GM06990 (cell line): ENCODE data around the gene DNAH10.

ENCODE experiments used
- DNase-seq: peaks from one replicate; pipeline ENCODE4 v3.0.0-alpha.2; 2011; ENCODE audit not compliant: insufficient read length; ENCODE audit errors: extremely low read depth
- H3K27me3 ChIP-seq: replicated peaks from 2 replicates; pipeline ENCODE4 v1.6.0; 2011; ENCODE audit warnings: low read length; ENCODE audit not compliant: control insufficient read depth, insufficient read depth
- H3K36me3 ChIP-seq: 2 replicates; pipeline ENCODE4 v1.5.1; 2011; ENCODE audit warnings: low read length; ENCODE audit not compliant: control insufficient read depth, insufficient read depth
- H3K4me3 ChIP-seq: replicated peaks from 2 replicates; pipeline ENCODE4 v1.5.1; 2011; ENCODE audit warnings: low read depth, mild to moderate bottlenecking, control low read depth, low read length
- TF ChIP-seq, protein P1 (sequence below): IDR thresholded peaks from 2 replicates; pipeline ENCODE4 v1.5.1; 2011; ENCODE audit warnings: low read length, control low read depth, mild to moderate bottlenecking, inconsistent platforms; ENCODE audit not compliant: insufficient read depth, poor library complexity, severe bottlenecking

DNAH10 gene

DNA sequence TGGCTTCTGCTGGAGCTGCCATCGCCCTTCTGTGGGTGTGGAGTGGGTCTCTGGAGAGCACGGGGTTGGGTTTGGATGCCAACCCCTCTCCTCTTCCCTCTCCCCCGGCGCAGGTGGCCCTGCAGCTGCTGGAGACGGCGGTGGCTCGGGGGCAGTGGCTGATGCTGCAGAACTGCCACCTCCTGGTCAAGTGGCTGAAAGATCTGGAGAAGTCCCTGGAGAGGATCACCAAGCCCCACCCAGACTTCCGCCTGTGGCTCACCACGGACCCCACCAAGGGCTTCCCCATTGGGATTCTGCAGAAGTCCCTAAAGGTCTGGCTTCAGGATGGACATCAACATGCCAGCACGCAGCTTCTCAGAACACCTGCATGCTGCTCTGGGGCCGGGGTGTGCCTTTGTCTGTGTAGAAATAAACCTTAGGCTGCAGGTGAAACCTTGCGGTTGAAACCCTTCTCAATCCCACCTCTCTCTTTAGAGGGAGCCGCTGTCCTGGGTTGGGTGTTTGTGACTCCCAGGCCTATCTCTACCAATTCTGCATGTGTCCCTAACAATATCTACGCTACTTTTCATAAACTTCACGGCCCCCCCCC lies 166.3 kb downstream of the DNAH10 start:
- H3K27me3 ChIP-seq = no peaks in the 10 kb centered on the region; the same call in 1 of the 2 replicates
- TF ChIP-seq, protein P1, sequence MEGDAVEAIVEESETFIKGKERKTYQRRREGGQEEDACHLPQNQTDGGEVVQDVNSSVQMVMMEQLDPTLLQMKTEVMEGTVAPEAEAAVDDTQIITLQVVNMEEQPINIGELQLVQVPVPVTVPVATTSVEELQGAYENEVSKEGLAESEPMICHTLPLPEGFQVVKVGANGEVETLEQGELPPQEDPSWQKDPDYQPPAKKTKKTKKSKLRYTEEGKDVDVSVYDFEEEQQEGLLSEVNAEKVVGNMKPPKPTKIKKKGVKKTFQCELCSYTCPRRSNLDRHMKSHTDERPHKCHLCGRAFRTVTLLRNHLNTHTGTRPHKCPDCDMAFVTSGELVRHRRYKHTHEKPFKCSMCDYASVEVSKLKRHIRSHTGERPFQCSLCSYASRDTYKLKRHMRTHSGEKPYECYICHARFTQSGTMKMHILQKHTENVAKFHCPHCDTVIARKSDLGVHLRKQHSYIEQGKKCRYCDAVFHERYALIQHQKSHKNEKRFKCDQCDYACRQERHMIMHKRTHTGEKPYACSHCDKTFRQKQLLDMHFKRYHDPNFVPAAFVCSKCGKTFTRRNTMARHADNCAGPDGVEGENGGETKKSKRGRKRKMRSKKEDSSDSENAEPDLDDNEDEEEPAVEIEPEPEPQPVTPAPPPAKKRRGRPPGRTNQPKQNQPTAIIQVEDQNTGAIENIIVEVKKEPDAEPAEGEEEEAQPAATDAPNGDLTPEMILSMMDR = no peak
- no peak overlapping the region for H3K4me3 ChIP-seq
- H3K36me3 ChIP-seq = no peaks in the 10 kb centered on the region
- no peak for DNase-seq

DNA sequence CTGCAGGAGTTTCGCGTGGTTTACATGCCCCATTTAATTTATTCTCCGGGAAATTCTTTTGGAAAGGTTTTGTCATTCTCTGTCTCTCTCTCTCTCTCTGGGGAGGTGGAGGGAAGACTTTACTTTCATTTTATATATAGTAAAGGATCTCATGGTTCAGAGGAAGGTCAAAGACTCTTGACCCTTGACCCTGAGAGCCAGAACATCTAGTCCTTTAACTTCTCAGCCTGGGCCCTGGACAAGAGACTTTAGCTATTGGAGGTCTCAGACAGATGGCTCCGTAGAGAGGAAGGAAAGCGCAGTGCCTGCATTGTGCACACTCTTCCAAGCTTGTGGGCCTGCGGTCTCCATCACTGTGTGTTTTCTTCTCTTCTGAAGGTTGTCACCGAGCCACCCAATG lies 166.8 kb downstream of the DNAH10 start:
- DNase-seq = no peak
- H3K27me3 ChIP-seq = no peaks in the 10 kb centered on the region; the same call in 1 of the 2 replicates
- H3K36me3 ChIP-seq = no peaks in the 10 kb centered on the region
- H3K4me3 ChIP-seq = no peak overlapping the region
- TF ChIP-seq, protein P1 = no peak

DNA sequence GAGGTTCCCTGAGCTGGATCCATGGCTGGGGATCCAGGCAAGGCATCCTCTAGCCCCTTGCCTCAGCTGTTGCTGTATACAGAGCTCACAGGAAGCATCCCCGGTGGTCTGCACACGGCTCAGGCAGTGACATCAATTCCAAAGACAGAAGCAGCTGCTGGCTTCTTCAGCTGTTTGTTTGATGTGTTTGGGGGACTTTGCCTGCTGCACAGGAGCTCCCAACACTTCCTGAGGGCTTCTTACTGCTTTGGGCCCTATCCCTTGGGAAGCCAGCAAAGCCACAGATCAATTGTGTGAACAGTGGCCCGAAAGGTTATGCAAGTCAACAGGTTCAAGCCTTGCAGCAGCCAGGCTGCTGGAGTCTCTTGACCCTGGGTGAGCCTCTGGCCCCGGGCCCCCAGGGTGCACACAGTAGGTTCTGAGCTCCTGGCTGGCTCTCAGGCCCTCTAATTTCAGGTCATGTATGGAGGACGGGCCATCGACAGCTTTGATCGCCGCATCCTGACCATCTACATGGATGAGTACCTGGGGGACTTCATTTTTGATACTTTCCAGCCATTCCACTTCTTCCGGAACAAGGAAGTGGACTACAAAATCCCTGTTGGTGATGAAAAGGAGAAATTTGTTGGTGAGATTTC lies 168.0 kb downstream of the DNAH10 start:
- Histone ChIP-seq H3K4me3 (no peak overlapping the region), H3K36me3 (no peaks in the 10 kb centered on the region), H3K27me3 (no peaks in the 10 kb centered on the region)
- TF ChIP-seq, protein P1 = no peak
- no peak for DNase-seq

DNA sequence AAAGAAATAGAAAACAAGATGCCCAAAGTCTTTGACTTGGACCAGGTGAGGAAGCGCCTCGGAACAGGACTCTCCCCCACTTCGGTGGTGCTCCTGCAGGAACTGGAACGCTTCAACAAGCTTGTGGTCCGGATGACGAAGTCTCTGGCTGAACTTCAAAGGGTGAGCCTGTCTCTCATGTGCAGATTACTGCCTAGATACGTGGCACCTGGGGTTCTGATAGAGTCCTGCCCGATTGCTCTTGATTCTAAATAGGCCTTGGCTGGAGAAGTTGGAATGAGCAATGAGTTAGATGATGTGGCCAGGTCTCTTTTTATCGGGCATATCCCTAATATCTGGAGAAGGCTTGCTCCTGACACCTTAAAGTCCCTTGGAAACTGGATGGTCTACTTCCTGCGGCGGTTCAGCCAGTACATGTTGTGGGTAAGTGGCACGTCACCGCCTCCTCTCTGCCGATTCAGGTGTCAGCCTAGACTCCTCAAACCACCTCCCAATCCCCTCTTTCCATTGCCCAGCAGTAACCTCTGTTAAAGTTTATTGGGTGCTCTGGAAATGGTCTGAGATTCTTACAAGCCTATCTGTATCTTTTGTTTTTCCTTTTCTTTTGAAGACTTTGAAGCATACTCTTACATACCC lies 169.7 kb downstream of the DNAH10 start:
- no peak overlapping the region for H3K4me3 ChIP-seq
- no peak for DNase-seq
- no peaks in the 10 kb centered on the region; the same call in 1 of the 2 replicates for H3K36me3 ChIP-seq
- H3K27me3 ChIP-seq = no peaks in the 10 kb centered on the region
- TF ChIP-seq, protein P1 = no peak

DNA sequence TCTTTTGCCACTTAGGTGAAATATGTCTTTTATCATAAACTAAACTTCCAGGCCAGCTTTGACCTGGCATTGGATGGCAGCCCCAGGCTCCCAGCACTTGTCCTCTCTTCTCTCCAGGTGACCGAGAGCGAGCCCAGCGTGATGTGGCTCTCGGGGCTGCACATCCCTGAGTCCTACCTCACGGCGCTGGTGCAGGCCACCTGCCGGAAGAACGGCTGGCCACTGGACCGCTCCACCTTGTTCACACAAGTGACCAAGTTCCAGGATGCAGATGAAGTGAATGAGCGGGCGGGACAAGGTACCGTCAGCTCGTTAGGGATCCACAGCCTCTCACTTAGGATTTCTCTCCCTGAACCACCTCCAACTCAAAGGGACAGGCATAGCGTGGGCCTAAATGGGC lies 171.1 kb downstream of the DNAH10 start:
- TF ChIP-seq, protein P1 = no peak
- no peak for DNase-seq
- Histone ChIP-seq H3K27me3 (no peaks in the 10 kb centered on the region), H3K4me3 (no peak overlapping the region), H3K36me3 (no peaks in the 10 kb centered on the region; the same call in 1 of the 2 replicates)
